NK-92 treated with Interleukin-12 subunit alpha and Interleukin-12 subunit beta, amount 100 ng/mL, for 24 hours (cell line): ENCODE data around the gene FIGN.

Source experiments
- DNase-seq: peaks from one replicate; lab custom pipeline; 2025; lab: John Stamatoyannopoulos, UW

The FIGN gene

DNA sequence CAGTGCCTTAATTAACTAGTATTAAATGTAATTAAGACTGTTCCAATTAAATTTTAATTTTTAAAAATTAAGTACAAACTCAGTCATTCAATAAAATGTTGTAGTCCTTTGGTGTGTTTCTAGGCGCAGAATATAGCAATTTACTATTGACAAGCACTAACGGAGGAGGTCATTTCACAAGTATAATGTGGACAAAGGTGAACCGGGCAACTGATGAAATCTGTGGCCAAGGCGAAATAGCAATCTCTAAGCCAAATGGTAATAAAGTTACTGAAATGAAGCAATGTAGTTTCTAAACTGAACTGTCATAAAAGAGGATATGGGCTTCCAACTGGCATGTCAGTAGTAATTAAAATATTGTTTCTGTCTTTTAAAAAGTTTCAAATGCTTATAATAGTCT, 27.5 kb downstream of the FIGN start:
- DNase-seq = no peak

DNA sequence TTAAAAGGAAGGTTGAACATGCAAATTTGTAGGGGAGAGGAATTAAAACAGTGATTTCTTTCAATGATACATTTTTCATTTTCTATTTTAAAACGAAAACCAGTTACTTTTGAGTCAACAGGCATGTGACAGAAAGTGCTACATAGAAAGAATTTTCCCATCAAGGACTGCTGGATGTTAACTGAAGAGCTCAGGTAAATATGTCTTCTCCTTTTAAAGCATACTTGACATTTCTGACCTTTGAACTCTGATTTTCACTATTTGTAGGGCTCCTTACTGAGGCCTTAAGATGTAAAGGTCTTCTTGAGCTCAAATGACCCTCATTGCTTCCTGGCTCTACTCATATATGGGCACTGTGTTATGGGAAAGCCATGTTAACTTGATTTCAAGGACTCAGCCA, 32.4 kb downstream of the FIGN start:
- no peak for DNase-seq

DNA sequence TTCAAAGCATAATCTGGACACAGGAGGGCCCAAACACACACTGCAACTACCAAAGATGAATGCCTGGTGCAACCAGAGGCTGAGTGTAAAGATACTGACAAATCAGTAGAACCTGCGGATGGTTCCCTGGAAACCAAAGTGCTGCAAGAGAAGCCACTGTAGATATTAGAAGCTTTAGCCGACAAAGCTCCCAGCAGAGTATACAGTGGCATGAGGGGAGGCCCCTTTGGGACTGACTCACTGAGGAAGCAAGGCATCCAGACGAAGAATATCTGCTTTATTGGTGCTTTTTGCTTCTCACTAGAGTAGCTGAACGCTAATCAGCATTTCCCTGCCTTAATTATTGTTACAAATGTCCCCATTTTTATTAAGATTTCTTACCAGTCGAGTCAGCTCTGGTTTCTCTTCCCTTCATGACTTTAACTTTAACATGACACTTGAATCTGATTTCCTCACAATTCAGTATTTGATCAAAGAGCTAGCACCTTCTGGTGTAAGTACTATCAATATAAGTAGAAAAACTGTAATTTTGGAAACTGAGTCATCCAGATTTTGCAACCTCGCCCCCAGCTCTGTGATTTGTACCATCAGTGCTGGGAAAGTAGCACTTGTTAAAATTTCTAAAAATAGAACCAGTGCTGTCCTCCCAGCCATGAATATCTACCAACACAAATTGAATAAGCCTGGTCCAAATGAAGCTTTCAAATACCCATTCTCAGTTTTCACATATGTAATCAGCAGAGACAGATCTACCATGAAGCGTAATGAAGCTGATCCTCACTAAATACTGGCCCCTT, 34.2 kb downstream of the FIGN start:
- no peak for DNase-seq

DNA sequence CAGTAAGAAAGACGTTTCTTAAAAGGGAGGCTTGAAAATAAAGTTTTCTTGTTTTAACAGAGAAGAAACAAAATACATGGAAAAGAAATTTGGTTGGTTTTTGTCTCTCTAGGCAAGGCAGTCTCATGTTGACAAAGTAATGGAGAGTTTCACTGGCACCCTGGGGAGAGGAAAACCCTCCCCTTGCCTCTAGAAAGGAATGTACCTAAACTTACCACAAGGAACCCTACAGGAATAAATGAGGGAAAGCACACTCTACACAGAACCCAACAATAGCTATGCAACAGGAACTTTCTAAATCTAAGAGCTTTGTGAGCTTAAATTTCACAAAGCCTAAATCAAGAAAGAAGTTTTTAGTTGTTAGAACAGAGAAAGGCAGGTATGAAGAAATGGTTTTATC, 37.0 kb downstream of the FIGN start:
- DNase-seq = no peak

DNA sequence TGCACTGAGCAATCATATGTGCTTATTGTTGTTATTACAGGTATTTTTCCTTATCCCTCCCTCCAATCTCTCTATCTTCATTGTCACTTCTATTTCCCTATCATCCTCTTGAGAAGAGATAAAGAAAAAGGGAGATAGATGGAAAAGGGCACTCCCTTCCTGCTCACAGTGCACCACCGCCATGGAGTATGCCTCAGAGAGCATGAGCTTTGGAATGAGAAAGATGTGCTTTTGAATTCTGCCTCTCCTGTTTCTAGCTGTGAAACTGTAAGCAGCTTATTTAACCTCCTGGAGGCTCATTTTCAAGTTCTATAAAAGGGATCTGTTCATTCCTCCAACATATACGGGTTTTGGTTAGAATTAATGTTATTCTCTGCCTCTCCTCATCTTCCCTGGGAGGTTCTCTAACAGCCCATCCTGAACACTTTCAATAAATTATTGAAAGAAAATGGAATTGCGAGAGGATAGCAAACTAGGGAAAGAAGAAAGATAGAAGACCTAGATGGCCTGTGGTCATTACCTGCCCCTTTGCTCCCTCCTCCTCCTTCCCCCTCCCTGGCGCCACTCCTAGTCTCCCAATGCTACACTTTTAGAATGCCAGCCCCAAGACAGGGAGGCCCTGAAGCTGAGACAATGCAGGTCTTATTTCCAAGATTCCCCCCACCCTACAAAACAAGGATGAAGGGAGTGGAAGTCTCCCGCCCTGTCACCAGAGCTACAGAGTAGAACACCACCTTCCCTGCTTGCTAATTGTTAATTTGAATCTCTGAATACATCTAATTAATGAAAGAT, 37.8 kb downstream of the FIGN start:
- DNase-seq = no peak

DNA sequence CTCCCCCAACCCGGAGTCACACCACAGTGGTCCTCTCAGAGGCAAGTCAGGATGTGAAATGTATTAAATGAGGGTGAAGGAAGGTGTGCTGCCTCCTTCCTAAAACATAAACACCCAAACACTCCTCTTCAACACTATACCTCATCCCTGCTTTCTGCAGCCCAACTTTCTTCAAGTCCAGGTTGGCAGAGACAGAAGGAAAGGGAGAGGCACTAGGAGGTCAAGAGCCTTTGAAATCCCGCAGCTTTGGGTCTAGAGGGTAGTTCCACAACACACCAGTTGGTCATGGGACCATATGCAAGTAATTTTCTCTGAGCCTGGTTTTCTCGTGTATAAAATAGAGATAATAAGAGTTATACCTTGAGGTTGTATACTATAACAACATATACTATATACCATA, 38.4 kb downstream of the FIGN start:
- DNase-seq = no peak

DNA sequence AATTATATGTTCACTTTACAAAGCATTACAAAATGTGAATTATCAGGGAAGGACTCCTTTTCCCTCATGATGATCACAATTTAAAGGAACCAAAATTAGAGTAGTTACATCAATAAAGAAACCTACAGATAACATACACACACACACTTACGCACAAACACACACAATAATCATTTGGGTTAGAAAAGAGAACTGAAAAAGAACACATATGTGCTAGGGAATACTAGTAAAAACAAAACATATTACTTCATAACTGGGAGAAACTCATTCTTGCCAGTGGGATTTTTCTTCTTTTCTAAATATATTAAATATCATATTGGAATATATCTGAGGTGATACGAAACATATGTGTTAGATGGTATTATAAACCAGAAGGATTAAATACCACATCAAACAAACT, 42.3 kb downstream of the FIGN start:
- no peak for DNase-seq

DNA sequence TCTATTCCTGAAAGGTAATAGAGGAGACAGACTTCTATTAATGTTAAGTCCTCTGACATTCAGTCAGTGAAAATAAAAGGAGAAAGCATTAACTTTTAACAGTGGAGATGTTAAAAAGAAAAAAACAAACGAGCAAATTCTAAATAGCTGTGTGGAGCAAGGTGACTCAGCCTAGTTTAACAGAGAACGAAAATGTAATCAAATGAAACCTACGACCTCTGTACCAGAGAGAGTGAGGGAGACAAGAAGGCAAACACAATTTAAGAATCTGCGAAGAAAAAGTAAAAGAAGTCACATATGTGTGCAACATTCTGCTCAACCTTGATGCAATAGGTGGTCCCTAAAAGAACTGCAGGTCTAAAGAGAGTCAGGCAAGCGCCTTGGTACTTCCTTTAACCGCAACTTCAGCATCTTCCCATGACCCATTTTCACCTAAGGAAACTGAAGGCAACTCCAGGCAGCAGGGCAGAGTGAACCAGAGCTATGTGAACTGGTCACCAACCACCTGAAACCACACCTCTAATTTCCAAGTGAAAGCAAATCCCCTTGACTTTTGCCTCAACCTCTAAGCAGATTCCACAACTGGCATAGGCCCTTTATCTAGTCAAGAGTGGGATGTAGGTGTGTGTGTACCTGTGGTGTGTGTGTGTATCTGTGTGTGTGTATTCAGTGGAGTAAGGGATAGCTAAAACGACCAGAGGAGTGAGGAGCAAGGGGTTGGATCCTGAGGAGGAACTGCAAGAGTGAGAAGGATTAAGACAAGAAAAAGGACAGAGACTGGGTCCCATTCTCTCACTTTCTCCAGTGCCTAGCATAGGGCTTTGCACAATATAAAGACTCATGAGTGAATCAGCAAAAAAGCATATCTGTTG, 43.0 kb downstream of the FIGN start:
- DNase-seq = no peak

DNA sequence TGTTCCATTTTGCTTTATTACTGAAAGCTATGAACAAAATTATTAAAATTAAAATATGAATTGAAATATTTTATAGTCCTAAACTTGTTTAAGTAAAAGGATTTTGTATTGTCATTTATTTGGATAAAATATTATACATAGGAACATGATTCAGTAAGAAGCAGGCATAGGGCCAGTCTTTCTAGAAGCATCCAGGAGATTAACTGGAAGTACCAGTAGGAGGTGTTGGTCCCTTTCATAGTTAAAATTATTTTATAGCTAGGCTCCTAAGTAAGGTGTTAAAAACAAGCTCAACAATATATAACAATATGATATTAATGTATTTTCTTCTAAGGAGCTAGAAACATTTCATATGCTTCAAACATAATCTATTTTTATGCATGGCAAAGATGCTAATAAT, 43.7 kb downstream of the FIGN start:
- DNase-seq = no peak

DNA sequence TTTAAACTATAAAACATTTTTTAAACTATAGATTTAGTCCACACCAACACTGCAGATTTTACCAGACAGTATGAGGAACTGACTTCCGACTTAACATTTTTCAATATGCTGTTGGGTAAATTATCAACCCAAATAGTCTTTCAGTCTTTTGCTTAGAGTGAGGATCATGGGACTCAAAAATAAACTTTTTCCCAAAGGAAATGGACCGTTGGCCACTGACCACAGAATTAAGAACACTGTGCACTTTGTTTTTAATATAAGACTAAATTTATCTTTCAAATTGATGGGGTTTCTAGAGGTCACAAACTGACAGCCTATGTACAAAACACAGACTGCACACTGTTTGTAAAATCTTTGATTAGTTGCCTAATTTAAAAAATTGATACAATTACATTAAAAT, 44.9 kb downstream of the FIGN start:
- DNase-seq = no peak

DNA sequence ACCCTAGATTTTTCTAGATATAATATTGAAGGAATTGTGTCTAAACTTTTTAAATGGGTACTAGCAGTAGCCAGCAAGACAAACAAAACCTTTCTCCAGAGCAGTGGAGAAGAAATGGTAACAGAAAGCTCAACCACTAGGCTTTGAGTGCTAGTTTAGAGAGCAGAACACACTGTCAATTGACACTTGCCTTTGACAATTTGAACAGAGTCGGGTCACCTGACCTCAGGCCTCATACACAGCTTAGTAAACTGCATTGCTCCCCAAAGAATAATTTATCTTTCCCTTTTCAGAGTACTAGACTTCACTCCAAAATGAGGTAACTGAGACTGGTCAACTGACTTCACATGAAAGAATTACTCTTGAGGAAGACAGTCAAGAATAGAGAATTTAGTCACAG, 48.6 kb downstream of the FIGN start:
- no peak for DNase-seq

DNA sequence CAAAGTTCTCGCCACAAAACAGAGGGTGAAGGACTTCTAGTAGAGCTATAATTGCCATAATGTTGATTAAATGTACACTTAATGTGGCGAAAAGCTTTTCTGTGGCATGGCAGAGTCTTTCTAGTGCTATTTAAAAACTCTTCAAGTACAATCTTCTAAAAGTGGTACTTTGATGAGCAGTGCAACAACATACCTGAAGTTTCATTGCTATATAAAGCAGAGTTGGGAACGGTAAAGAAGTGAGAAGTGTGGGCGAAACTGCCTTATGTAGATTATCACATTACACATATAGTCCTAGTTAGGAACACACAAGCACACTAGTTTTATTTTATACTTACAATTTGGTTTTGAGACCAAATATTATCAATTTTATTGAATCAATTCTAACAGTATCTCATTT, 49.5 kb downstream of the FIGN start:
- no peak for DNase-seq

DNA sequence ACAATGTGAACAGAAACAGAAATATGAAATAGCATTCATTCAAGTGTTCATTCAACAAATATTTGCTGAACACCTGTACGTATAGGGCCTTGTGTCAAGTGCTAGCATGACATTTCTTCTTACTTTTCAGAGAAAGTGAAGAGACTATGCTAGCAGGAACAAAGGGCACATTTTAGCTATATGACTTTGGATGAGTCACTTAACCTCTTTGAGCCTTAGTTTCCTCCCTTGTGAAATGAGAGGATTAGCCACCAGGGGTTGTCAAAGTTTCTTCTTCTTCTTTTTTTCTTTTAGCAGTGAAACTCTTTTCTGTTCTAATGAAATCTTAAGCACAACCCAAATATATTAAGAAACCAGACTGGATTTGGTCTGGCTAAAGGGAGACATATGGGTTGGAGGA, 53.1 kb downstream of the FIGN start:
- no peak for DNase-seq

DNA sequence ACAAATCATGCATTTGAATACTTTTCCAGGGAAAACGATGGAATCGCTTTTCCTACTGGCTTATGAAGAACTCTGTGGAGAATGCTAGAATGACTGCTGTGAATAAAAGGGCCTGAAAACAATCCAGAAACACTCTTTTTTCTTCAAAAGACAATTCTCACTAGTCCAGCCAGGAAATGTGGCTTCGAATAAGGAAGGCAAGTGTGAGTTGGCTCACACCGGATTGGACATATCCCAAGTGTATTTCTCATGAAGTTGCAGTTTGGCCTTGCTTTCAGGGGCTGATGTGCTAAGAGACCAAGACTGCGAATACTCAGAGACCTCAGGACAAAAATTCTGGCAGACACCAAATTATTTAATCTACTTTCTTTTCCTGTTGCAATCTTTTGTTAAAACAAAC, 54.1 kb downstream of the FIGN start:
- no peak for DNase-seq

DNA sequence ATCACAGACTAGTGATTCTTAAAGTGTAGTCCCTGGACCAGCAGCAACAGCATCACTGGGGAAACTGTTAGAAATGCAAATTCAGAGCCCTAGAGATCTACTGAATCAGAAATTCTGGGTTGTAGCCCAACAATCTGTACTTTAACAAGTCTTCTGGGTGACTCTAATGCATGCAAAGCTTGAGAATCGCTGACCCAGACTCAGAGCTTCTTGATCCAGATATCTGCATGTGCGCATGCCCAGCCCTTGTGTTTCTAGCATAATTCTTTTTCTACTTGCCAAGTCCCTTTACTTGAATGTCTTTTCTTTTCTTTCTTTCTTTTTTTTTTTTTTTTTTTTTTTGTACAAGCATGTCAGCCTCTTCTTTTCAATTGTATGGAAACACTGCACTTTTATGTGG, 60.4 kb downstream of the FIGN start:
- no peak for DNase-seq

DNA sequence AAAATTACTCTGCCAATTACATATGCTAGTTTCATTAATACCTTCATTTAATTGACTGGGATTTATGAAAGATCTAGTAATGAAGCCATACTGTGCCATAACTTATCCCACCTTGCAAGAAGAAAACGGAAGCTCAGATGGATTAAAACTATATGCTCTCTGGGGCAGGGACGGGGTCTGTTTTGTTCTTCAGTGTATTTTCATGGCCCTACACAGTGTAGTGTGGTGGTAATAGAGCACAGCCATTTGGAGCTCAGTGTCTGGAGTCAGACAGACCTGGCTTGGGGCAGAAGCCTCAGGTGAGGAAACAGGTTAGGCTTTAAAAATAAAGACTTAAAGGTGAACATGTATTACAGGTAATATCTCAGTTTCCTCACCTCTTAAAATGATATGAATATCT, 62.3 kb downstream of the FIGN start:
- no peak for DNase-seq

DNA sequence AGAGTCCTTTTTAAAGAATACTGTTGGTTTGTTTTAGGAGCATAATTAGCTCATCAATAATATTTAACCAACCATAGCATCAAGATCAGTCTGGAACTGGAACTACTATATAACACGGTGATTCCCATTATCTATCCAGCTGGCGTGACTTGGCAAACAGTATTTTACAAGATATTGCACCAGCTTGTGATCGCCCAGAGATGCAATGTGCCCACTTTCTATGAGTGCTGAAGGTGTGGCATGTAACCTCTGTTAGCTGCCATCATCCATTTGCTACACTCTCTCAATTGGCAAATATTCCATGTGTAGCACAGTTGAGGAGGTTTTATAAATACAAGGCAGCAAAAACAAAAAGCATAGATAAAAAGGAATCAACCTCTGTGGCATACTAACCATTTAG, 64.9 kb downstream of the FIGN start:
- no peak for DNase-seq

DNA sequence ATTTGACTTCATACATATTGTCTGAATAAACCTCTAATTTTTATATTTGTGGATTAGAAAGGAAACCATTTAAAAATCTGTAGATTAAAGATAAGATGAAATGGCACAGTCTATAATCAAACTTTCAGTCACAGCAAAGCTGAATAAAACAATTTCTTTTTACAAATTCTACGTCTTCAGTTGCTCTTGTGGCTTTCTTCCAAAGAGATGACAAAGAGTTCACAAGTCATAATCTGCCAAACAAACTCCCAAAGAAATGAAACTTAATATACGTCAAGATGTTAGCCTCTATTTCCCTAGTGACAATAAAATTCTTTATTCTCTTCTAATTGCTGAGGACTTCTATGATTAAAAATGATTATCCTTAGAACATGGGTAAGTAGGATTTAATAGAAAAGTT, 66.3 kb downstream of the FIGN start:
- no peak for DNase-seq

DNA sequence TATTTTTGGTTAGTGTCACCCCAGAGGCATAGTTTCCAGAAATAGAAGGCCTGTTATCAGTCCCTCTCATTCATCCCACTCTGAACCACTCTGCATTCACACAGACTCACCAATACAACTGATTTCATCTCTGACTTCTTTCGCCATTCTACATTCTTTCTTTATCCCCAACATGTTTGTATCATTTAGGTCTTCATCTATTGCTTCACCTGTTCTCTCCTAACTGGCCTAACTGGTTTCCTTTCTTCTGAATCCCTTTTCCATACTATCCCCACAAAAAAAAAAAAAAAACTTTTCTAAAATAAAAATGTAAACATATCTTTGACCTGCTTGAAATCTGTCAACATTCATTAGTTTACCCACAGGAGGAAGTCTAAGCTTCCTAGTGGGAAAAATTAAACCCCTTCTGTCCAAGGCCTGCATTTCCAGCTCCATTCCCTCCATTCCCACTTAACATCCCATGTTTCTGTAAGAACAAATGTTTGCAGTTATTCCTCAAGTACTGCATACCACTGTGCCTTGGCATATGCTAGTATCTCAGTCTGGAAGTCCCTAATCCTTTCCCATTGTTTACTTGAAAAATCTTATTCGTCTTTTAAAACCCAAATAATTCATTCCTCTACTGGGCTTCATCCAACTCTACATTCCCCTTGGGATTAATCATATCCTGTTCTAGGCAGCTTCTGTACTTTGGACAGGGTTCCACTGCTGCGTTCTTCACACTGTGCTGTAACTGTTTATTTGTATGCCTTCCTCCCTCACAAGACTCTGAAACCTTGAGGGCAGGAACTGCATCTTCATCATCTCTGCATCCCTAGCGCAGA, 68.5 kb downstream of the FIGN start:
- no peak for DNase-seq

DNA sequence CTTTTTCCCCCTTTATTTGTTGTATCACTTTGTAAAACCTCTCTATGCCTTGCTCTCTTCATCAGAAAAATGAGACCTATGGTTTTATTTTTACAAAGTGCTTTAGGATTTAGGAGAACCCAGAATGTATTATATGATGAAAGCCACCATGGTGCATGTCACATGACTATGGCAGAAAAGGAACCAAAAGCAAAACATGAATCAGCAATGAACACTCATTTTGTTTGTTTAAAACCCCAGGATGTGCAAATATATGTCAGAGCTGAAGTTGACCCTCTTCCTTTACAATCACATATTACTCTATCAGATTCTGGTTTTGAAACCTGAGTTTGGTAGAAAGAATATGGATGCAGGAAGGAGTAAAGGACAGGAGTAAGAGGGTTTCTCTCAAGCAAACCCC, 70.0 kb downstream of the FIGN start:
- DNase-seq = no peak

DNA sequence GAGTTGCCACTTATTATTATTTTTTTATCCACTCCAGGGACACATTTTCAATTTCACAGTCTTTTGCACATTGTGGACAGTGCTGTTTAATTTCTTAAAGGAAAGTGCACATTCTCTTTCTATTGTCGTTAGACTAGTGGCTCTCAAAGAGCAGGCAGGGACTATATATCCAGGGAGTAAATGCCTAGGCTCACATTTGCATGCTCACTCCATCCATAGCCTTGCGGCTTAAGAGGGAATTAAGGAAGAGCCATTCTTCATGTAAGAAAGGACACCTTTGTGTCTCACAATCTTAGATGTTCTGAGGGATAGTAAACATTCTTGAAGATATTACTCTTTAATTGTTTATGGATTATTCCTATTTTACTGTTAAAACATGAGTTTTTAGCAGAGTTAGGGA, 70.8 kb downstream of the FIGN start:
- no peak for DNase-seq

DNA sequence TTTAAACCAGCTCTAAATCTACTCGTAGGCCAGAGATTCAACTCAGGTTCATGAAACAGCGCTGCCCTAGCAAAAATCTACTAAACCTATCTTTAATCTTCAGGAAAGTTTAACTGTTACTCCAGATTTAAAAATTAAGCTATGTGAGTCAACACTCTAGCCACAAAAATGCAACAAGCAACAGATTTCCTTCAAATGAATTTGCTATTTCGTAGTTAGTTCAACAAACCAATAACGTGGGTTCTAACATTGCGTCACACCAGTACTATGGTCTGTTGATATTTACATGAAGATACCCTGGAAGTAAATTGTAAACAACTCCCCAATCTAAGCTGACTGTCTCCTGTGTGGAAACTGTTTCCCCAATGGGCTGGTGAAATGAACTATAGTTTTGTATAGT, 71.2 kb downstream of the FIGN start:
- DNase-seq = no peak
